ENCODE measurements around the gene ARHGEF19. TPM values are rescaled to one million over a fixed set of nuclear protein-coding genes. Genes with fewer than 3 reads are reported as not detected.

Gene ARHGEF19
- total and polyA plus RNA-seq, 9 of the 15 experiments (the other 6 are each of a cell fraction or from before 2014, with no cell fraction given): 0.73 to 21.0 (median 5.2) TPM

DNA sequence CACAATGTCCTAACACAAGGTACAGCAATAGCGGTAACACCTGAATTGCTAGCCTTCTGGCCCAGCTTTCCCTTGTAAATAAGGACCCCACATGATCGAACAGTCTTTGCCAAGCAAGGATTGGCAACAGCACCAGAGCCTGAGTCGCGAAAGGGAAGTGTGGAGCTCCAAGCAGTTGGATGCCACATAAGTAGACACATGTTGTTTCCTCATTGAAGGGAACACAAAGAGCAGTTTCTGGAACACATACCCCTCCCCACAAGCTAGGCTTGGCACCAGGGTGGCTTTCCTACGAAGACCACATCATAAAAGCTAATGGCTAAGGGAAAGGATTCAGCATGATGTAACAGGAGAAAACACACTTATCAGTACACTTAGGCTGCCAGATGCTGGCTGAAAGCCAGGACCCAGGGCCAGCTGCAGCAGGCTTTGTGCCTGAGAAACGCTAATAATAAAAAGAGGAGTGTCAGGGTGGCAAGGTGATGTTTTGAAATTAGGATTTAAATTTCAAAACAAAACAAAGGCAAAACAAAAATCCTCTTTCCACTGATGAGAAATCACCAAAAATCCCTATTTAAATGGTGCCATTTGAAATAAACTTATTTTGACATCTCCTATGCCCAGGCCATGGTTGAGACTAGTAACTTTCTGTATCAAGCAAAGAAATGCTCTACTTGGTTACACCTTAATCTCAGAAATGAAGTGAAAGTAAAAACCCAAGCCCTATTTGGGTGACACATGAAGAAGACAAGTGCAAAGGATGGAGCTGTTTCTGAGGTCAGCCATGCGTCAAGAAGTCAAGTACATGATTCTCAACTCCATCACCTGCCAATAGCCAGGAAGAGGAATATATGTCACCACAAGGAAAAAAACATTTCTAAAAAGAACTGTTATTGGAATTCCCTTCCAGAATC lies 36.4 kb upstream of the ARHGEF19 start (continued):
- TF ChIP-seq, protein P1, sequence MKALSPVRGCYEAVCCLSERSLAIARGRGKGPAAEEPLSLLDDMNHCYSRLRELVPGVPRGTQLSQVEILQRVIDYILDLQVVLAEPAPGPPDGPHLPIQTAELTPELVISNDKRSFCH (CRISPR knock-in tag; IDR thresholded peaks at IDR 0.05): no peak
- TF ChIP-seq, protein P1 (tag; IDR thresholded peaks at IDR 0.05): peak; percentile 87
- TF ChIP-seq SREBF1 (IDR thresholded peaks at IDR 0.05; ENCODE audit: borderline replicate concordance, low read depth, low read length) (no peak), KLF16 (IDR thresholded peaks at IDR 0.05) (peak; percentile 89), CBFB (CRISPR knock-in tag; IDR thresholded peaks at IDR 0.05) (0 out of 2 replicates have a peak, but pooled peaks have one; percentile 13), THRAP3 (IDR thresholded peaks at IDR 0.05; ENCODE audit: borderline replicate concordance) (no peak), ZBTB17 (CRISPR knock-in tag; IDR thresholded peaks at IDR 0.05) (peak; percentile 89), SRF (CRISPR knock-in tag; IDR thresholded peaks at IDR 0.05) (peak in 1 of 2 experiments; percentile 86; a peak in 2 of 4 replicates), ZNF12 (CRISPR knock-in tag; IDR thresholded peaks at IDR 0.05) (0 out of 2 replicates have a peak, but pooled peaks have one; percentile 59), FOXK2 (conservative IDR thresholded peaks at IDR 0.05 in 1 of 2, IDR thresholded peaks at IDR 0.05 in 1 of 2; ENCODE audit: low read depth in 2 of 2) (peak in 1 of 2 experiments; percentile 42; a peak in 2 of 4 replicates), TGIF2 (CRISPR knock-in tag; IDR thresholded peaks at IDR 0.05) (no peak), RBFOX2 (IDR thresholded peaks at IDR 0.05; ENCODE audit: low read depth, low read length) (peak; percentile 45), ZNF3 (CRISPR knock-in tag; IDR thresholded peaks at IDR 0.05) (no peak)
- TF ChIP-seq, protein P2, sequence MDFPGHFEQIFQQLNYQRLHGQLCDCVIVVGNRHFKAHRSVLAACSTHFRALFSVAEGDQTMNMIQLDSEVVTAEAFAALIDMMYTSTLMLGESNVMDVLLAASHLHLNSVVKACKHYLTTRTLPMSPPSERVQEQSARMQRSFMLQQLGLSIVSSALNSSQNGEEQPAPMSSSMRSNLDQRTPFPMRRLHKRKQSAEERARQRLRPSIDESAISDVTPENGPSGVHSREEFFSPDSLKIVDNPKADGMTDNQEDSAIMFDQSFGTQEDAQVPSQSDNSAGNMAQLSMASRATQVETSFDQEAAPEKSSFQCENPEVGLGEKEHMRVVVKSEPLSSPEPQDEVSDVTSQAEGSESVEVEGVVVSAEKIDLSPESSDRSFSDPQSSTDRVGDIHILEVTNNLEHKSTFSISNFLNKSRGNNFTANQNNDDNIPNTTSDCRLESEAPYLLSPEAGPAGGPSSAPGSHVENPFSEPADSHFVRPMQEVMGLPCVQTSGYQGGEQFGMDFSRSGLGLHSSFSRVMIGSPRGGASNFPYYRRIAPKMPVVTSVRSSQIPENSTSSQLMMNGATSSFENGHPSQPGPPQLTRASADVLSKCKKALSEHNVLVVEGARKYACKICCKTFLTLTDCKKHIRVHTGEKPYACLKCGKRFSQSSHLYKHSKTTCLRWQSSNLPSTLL (IDR thresholded peaks at IDR 0.05): no peak
- TF ChIP-seq, protein P3, sequence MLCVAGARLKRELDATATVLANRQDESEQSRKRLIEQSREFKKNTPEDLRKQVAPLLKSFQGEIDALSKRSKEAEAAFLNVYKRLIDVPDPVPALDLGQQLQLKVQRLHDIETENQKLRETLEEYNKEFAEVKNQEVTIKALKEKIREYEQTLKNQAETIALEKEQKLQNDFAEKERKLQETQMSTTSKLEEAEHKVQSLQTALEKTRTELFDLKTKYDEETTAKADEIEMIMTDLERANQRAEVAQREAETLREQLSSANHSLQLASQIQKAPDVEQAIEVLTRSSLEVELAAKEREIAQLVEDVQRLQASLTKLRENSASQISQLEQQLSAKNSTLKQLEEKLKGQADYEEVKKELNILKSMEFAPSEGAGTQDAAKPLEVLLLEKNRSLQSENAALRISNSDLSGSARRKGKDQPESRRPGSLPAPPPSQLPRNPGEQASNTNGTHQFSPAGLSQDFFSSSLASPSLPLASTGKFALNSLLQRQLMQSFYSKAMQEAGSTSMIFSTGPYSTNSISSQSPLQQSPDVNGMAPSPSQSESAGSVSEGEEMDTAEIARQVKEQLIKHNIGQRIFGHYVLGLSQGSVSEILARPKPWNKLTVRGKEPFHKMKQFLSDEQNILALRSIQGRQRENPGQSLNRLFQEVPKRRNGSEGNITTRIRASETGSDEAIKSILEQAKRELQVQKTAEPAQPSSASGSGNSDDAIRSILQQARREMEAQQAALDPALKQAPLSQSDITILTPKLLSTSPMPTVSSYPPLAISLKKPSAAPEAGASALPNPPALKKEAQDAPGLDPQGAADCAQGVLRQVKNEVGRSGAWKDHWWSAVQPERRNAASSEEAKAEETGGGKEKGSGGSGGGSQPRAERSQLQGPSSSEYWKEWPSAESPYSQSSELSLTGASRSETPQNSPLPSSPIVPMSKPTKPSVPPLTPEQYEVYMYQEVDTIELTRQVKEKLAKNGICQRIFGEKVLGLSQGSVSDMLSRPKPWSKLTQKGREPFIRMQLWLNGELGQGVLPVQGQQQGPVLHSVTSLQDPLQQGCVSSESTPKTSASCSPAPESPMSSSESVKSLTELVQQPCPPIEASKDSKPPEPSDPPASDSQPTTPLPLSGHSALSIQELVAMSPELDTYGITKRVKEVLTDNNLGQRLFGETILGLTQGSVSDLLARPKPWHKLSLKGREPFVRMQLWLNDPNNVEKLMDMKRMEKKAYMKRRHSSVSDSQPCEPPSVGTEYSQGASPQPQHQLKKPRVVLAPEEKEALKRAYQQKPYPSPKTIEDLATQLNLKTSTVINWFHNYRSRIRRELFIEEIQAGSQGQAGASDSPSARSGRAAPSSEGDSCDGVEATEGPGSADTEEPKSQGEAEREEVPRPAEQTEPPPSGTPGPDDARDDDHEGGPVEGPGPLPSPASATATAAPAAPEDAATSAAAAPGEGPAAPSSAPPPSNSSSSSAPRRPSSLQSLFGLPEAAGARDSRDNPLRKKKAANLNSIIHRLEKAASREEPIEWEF (CRISPR knock-in tag; IDR thresholded peaks at IDR 0.05): 0 out of 2 replicates have a peak, but pooled peaks have one; percentile 1
- TF ChIP-seq, protein P4, sequence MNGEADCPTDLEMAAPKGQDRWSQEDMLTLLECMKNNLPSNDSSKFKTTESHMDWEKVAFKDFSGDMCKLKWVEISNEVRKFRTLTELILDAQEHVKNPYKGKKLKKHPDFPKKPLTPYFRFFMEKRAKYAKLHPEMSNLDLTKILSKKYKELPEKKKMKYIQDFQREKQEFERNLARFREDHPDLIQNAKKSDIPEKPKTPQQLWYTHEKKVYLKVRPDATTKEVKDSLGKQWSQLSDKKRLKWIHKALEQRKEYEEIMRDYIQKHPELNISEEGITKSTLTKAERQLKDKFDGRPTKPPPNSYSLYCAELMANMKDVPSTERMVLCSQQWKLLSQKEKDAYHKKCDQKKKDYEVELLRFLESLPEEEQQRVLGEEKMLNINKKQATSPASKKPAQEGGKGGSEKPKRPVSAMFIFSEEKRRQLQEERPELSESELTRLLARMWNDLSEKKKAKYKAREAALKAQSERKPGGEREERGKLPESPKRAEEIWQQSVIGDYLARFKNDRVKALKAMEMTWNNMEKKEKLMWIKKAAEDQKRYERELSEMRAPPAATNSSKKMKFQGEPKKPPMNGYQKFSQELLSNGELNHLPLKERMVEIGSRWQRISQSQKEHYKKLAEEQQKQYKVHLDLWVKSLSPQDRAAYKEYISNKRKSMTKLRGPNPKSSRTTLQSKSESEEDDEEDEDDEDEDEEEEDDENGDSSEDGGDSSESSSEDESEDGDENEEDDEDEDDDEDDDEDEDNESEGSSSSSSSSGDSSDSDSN (IDR thresholded peaks at IDR 0.05; ENCODE audit: borderline replicate concordance in 1 of 2, low read depth in 2 of 2, low read length in 2 of 2): peak in 1 of 2 experiments; percentile 27; a peak in 1 of 4 replicates

Data from K562 (cell line).